CD4-positive, alpha-beta T cell treated with Interleukin-4 for 1 hour (primary cell): ENCODE data around the gene PLEKHH2.
"Not testable (repeated sequence)": the region's sequence is repeated elsewhere in the genome, so short reads cannot be mapped to it uniquely, and the experiment has no call there.

Experiments
- DNase-seq, 2 donors: peaks; one replicate each; pipeline ENCODE4 v3.0.0-alpha.2; 2020 to 2022

PLEKHH2 gene

GRCh38 chr2:43637030-43637803, at the start of gene PLEKHH2:
Gene PLEKHH2, plus strand, starts transcription at chr2:43637260. Its CDS starts 7,414 bp downstream, at chr2:43644674.
- peak; percentile 83 to 84 for DNase-seq

GRCh38 chr2:43592443-43592842, 44.6 kb upstream of the PLEKHH2 start:
- DNase-seq = no peak

DNA sequence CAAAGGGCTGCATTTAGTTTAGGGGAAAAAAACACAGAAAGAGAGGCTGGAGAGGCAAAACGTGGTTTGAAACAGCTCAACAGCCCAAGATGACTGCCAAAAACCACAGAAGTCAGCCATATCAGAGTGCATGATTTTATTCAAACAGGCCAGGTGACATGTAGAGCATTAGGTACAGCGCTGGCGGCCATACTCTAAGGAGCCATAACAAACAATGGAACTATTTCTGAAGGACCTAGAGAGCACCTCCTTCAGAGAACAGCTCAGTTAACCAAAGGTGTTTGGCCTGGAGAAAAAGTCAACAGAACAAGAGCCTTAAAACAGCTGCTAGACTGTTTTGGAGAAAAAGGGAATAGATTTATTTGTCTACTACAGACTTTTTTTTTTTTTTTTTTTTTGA, 43.8 kb upstream of the PLEKHH2 start:
- DNase-seq = no peak

- no peak for DNase-seq
Measured at GRCh38 chr2:43594875-43595274, 42.2 kb upstream of the PLEKHH2 start.

DNA sequence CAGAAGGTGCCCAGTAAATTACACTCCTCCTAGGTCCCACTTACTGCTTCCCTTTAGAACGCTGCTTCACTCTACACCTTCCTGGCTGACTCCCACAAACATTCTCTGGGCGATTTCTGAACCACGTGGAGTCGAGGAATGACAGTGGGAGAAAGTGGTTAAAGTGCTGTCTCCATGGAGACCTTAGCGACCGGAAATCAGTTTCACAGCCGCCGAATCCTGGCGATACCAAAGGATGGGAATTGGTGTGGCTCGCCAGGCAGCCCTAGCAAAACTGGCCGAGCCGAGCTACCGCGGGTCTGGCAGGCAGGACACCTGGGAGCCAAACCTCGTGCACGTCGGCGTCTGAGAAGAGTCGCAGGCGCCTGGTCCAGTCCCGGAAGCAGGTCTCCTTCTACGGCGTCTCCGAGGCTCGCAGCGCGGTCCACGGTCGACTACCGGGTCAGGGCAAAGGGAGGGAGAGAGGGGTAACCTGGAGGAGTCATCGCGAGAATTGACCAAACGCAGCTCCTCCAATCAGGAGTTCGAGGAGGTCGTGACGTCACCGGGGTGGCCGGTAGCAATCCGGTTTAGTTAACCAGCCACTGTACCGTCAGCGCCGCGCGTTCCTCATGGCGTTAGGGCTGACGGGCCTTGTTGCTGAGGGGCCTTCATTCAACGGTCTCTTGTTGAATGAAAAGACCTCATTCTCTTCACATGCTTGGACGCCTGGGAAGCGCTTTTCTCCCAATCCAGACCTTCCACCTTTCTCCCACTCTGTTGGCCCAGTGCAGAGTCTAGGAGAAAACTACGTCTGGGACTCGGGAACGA, 41.3 kb upstream of the PLEKHH2 start, which contains the start of gene THADA:
Gene THADA, minus strand, starts transcription at position 436 of the 810 bp plus-strand sequence. CDS start 3,646 bp downstream, outside the sequence.
- peak; percentile 98 for DNase-seq

DNA sequence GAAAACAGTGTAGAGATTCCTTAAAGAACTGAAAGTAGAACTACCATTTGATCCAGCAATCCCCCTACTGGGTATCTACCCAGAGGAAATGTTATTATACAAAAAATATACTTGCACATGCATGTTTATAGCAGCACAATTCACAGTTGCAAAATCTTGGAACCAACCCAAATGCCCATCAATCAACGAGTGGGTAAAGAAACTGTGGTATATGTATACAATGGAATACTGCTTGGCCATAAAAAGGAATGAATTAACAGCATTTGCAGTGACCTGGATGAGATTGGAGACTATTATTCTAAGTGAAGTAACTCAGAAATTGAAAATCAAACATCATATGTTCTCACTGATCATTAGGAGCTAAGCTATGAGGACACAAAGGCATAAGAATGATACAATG, 36.5 kb upstream of the PLEKHH2 start:
- not testable (repeated sequence) for DNase-seq

- no peak for DNase-seq
Measured at GRCh38 chr2:43604674-43605073, 32.4 kb upstream of the PLEKHH2 start.

DNA sequence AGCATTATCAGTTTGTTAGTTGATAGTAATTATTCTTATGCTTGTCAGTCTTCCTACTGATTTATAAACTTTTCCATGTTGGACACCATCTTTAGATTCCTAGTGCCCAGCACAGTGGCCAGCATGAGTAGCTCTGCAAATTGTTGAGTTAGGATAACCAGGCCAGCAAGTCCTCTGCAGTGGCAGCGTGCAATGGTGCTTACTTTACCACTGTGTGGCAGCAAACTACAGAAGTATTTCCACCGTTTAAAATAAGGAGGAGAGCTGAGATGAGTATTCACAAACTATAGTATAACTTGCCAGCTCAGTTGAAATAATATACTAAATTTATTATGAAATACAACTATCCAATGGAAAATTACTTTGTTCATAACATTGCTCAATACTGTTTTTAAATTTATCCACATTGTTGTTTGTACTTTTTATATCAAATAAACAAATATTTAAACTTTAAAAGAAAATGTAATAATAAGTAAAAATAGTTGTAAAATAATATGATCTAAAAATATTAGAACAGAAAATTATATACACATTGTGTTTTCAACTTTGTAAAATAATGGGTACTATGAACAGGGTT, 31.9 kb upstream of the PLEKHH2 start:
- peak in 1 of 2 donors; percentile 32 for DNase-seq

DNA sequence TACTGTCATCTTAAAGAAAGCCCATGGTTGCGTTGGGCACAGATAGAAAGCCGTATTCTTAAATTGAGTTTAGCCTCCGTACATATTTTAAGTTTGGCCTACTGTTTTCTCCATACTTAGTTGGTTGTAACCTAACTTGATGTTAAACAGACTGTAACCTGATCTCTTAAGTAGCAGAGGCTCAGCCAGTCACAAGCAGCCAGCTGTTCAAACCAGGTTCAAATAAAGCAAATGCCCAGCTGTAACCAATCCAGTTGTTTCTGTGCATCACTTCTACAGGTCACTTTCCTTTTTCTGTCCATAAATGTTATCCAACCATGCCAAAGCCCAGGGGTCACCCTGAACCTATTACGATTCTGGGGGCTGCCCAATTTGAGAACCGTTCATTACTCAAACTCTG, 31.2 kb upstream of the PLEKHH2 start:
- DNase-seq = no peak

DNA sequence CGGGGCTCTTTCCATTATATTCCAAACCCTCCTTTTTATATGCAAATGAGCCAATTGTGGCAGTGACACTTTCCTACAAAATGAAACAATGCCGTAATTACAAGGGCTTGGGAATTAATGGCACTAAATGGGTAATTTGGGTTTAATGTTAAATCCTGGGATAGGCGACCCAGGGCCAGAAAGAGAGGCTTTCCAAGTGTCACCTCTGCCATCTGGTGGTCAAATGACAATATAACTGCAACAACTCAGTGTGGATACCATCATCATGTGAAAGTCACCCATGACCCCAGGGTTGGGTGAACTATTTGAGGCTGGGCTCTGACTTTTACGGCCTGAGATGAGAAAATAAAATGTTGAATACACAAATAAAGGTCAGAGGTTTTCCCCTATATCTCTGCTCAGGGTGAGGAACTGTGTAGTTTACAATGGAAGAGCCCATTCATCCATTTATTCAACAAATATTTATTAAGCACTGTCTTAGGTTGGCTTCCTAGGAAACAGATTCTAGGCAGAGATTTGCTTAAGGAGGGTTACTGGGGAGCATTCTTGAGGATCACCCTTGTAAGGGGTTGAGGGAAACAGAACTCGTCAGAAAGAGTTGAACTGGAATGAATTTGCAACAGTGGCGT, 27.7 kb upstream of the PLEKHH2 start:
- DNase-seq = peak; percentile 26 to 59

GRCh38 chr2:43610361-43610760, 26.7 kb upstream of the PLEKHH2 start:
- no peak for DNase-seq

GRCh38 chr2:43611987-43612894, 24.8 kb upstream of the PLEKHH2 start:
- peak; percentile 71 to 76 for DNase-seq

GRCh38 chr2:43612944-43613343, 24.1 kb upstream of the PLEKHH2 start:
- DNase-seq = no peak

GRCh38 chr2:43616967-43617680, 19.9 kb upstream of the PLEKHH2 start:
- no peak for DNase-seq

DNA sequence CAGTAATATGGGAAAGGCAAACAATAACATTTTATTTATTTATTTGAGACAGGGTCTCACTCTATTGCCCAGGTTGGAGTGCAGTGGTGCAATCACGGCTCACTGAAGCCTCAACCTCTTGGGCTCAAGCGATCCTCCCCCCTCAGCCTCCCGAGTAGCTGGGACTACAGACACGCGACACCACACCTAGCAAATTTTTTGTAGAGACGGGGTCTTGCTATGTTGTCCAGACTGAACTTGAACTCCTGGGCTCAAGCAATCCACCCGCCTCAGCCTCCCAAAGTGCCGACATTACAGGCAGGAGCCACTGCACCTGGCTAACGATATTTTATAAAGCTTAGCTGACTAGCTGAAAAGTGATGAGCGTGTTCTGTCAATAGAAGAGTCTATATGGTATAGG, 17.5 kb upstream of the PLEKHH2 start:
- DNase-seq = no peak

DNA sequence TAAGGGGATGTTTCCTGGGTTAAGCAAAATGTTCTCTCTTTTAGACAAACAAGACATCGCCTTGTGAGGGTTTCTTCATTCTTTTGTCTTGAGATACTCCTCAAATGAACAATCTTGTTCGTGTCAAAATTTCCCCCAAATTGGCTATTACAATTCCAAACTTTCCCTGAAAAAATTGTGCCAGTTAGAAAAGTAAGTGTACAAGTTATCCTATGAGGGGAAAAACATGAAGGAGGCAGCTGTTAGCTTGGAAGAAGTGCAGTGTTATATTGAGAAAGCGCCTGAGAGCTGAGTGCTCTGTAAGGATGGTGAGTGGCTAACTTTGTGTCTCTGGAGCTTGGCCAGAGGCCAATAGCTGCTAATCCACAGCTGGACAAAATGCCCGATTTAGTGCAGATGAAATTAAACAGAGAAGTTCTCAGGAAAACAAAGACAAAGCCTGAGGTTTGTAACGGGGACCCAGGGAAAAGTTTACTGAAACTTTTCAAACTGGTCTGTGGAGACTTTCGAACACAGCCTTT, 14.1 kb upstream of the PLEKHH2 start:
- DNase-seq = no peak

DNA sequence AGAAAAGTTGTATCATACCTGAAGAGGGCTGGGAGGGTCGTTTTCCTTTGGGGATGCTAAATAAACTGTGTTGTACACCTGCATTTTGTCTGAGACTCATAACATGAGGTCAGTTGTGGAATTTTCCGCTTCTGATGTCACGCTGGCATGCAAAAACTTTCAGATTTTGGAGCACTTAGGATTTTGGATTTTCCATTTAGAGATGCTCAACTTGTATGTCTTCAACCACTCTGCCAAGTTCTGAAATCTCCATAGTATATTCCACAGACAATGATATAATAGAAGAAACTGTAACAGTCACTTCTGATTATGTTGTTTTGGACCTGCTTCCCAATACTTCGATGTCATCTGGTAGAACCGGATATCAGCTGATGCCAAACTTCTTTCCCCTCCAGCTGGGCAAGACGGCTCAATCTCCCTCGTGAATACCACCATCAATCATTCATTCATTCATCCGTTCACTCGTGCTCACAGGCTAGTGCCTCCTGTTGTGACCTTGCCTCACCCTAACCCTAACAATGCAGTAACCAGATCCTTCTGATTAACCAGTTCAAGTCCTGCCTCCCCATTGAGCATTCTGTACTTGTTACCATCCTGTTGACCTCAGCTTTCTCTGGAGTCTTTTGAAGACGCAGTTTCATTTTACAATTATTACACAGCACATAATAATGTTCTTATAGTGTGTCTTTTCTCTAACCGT, 5.3 kb upstream of the PLEKHH2 start:
- no peak for DNase-seq

- no peak for DNase-seq
Measured at GRCh38 chr2:43634604-43635306, 2.3 kb upstream of the PLEKHH2 start.

DNA sequence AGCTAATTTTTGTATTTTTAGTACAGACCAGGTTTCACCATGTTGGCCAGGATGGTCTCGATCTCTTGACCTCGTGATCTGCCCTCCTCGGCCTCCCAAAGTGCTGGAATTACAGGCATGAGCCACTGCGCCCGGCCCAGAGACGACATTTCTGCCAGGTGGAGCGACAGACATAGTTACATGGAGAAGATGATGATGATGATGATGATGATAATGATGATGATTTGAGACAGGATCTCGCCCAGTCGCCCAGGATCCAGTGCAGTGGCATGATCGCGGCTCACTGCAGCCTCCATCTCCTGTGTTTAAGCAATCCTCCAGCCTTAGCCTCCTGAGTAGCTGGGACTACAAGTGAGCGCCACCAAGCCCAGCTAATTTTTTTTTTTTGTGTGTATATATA, 907 bp upstream of the PLEKHH2 start:
- DNase-seq = not testable (repeated sequence)

- peak in 1 of 2 donors; percentile 12 for DNase-seq
Measured at GRCh38 chr2:43636621-43637020, 439 bp upstream of the PLEKHH2 start.
